ENCODE measurements around the gene CSGALNACT2. TPM values are rescaled to one million over a fixed set of nuclear protein-coding genes. Genes with fewer than 3 reads are reported as not detected.

CSGALNACT2 gene
- total and polyA plus RNA-seq, 2 of the 13 experiments (the other 11 are each of a cell fraction or from before 2014, with no cell fraction given) = 3.3 to 7.1 TPM

DNA sequence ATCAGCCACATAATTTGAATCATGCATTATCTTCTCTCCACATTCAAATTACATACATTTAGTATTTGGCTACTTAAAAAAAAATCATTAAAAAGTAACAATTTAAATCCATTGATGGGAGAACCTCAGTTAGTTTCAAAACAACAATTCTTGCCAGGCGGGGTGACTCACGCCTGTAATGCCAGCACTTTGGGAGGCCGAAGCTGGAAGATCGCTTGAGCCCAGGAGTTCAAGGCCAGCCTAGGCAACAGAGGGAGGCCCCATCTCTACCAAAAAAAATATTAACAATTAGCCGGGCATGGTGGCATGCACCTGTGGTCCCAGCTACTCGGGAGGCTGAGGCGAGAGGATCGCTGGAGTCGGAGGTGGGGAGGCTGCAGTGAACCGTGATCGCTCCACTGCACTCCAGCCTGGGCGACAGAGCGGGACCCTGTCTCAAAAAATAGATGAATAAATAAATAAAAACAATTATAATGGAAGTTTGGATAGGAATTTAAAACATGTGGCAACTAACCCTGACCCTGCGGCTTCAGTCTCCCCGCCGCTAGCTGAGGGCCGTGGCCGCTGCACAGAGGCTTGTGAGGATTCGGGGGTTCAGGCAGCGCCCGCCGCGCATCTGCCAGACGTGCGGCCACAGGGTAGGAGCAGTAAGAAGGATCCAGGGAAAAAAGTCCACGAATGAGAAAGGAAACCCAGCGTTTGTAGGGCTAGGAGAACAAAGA is 1.1 kb upstream of the CSGALNACT2 start (continued):
- TF ChIP-seq, protein P1, sequence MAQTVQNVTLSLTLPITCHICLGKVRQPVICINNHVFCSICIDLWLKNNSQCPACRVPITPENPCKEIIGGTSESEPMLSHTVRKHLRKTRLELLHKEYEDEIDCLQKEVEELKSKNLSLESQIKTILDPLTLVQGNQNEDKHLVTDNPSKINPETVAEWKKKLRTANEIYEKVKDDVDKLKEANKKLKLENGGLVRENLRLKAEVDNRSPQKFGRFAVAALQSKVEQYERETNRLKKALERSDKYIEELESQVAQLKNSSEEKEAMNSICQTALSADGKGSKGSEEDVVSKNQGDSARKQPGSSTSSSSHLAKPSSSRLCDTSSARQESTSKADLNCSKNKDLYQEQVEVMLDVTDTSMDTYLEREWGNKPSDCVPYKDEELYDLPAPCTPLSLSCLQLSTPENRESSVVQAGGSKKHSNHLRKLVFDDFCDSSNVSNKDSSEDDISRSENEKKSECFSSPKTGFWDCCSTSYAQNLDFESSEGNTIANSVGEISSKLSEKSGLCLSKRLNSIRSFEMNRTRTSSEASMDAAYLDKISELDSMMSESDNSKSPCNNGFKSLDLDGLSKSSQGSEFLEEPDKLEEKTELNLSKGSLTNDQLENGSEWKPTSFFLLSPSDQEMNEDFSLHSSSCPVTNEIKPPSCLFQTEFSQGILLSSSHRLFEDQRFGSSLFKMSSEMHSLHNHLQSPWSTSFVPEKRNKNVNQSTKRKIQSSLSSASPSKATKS (CRISPR knock-in tag; IDR thresholded peaks at IDR 0.05) = no peak
- TF ChIP-seq HMG20B (CRISPR knock-in tag; conservative IDR thresholded peaks at IDR 0.05) (no peak), FOXO1 (CRISPR knock-in tag; IDR thresholded peaks at IDR 0.05) (no peak), ADNP (CRISPR knock-in tag; IDR thresholded peaks at IDR 0.05) (no peak), POLR2AphosphoS5 (IDR thresholded peaks at IDR 0.05; ENCODE audit: low read depth, low read length) (no peak), PHF8 (CRISPR knock-in tag; IDR thresholded peaks at IDR 0.05) (no peak), ZNF362 (CRISPR knock-in tag; IDR thresholded peaks at IDR 0.05; ENCODE audit: borderline replicate concordance) (no peak), GATAD2A (CRISPR knock-in tag; IDR thresholded peaks at IDR 0.05) (0 out of 2 replicates have a peak, but pooled peaks have one; percentile 18), RFX3 (CRISPR knock-in tag; IDR thresholded peaks at IDR 0.05) (no peak), ZNF558 (CRISPR knock-in tag; IDR thresholded peaks at IDR 0.05; ENCODE audit: borderline replicate concordance) (no peak), HNRNPL (IDR thresholded peaks at IDR 0.05; ENCODE audit: low read depth, low read length) (no peak), ZBTB7B (CRISPR knock-in tag; IDR thresholded peaks at IDR 0.05) (0 out of 2 replicates have a peak, but pooled peaks have one; percentile 4), YEATS2 (CRISPR knock-in tag; IDR thresholded peaks at IDR 0.05; ENCODE audit: borderline replicate concordance) (0 out of 2 replicates have a peak, but pooled peaks have one; percentile 20), SMARCE1 (IDR thresholded peaks at IDR 0.05; ENCODE audit: borderline replicate concordance) (no peak), NR3C1 (CRISPR knock-in tag; IDR thresholded peaks at IDR 0.05) (no peak), FIP1L1 (IDR thresholded peaks at IDR 0.05; ENCODE audit: borderline replicate concordance, insufficient read depth, low read depth, low read length) (no peak), IRX3 (CRISPR knock-in tag; IDR thresholded peaks at IDR 0.05; ENCODE audit: borderline replicate concordance, low read depth) (no peak), RORA (CRISPR knock-in tag; IDR thresholded peaks at IDR 0.05) (no peak), MAFG (CRISPR knock-in tag; IDR thresholded peaks at IDR 0.05) (no peak), ZNF263 (CRISPR knock-in tag; IDR thresholded peaks at IDR 0.05) (no peak), NR2F6 (IDR thresholded peaks at IDR 0.05) (no peak), NR2F6 (CRISPR knock-in tag; IDR thresholded peaks at IDR 0.05) (0 out of 2 replicates have a peak, but pooled peaks have one; percentile 8), BCL3 (CRISPR knock-in tag; IDR thresholded peaks at IDR 0.05) (no peak), KDM5A (IDR thresholded peaks at IDR 0.05; ENCODE audit: borderline replicate concordance, low read length) (no peak), SRSF1 (optimal IDR thresholded peaks at IDR 0.05; ENCODE audit: low read depth, low read length) (no peak)
- TF ChIP-seq, protein P2, sequence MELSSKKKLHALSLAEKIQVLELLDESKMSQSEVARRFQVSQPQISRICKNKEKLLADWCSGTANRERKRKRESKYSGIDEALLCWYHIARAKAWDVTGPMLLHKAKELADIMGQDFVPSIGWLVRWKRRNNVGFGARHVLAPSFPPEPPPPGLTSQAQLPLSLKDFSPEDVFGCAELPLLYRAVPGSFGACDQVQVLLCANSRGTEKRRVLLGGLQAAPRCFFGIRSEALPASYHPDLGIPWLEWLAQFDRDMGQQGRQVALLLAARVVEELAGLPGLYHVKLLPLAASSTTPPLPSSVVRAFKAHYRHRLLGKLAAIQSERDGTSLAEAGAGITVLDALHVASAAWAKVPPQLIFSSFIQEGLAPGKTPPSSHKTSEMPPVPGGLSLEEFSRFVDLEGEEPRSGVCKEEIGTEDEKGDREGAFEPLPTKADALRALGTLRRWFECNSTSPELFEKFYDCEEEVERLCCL (CRISPR knock-in tag; IDR thresholded peaks at IDR 0.05; ENCODE audit: borderline replicate concordance) = no peak

All from HepG2 (cell line).